ENCODE results near the gene NCOR1.
A peak's percentile ranks its signal among the peaks of the same experiment; 100 is the strongest.
"Not testable (repeated sequence)": the region's sequence is repeated elsewhere in the genome, so short reads cannot be mapped to it uniquely, and the experiment has no call there.

NCOR1 gene

GRCh38 chr17:16148596-16148995 is 66.7 kb downstream of the NCOR1 start:
- DNase-seq (ENCODE audit: low spot score) = no peak

- not testable (repeated sequence) for DNase-seq (ENCODE audit: low spot score)
Observed at GRCh38 chr17:16145319-16145890, 69.9 kb downstream of the NCOR1 start.

GRCh38 chr17:16141685-16142084 is 73.6 kb downstream of the NCOR1 start:
- no peak for DNase-seq (ENCODE audit: low spot score)

GRCh38 chr17:16140854-16141253 is 74.5 kb downstream of the NCOR1 start:
- no peak for DNase-seq (ENCODE audit: low spot score)

GRCh38 chr17:16135461-16135860 is 79.9 kb downstream of the NCOR1 start:
- no peak for DNase-seq (ENCODE audit: low spot score)

- DNase-seq (ENCODE audit: low spot score) = no peak
Observed at GRCh38 chr17:16131593-16131992, 83.7 kb downstream of the NCOR1 start.

GRCh38 chr17:16129441-16130205 is 85.7 kb downstream of the NCOR1 start:
- DNase-seq (ENCODE audit: low spot score) = no peak

GRCh38 chr17:16123531-16123930 is 91.8 kb downstream of the NCOR1 start:
- no peak for DNase-seq (ENCODE audit: low spot score)

GRCh38 chr17:16122697-16123434 is 92.5 kb downstream of the NCOR1 start:
- peak; percentile 44 for DNase-seq (ENCODE audit: low spot score)

GRCh38 chr17:16121915-16122314 is 93.4 kb downstream of the NCOR1 start:
- DNase-seq (ENCODE audit: low spot score) = no peak

GRCh38 chr17:16120937-16121336 is 94.4 kb downstream of the NCOR1 start:
- DNase-seq (ENCODE audit: low spot score) = no peak

- DNase-seq (ENCODE audit: low spot score) = no peak
Observed at GRCh38 chr17:16117149-16117548, 98.2 kb downstream of the NCOR1 start.

GRCh38 chr17:16115077-16115698 is 100.1 kb downstream of the NCOR1 start:
- DNase-seq (ENCODE audit: low spot score) = not testable (repeated sequence)

- no peak for DNase-seq (ENCODE audit: low spot score)
Observed at GRCh38 chr17:16108871-16109270, 106.5 kb downstream of the NCOR1 start.

GRCh38 chr17:16108386-16108785 is 106.9 kb downstream of the NCOR1 start:
- DNase-seq (ENCODE audit: low spot score) = no peak

GRCh38 chr17:16107165-16107770 is 108.1 kb downstream of the NCOR1 start:
- DNase-seq (ENCODE audit: low spot score) = no peak

- no peak for DNase-seq (ENCODE audit: low spot score)
Observed at GRCh38 chr17:16106161-16106891, 109.0 kb downstream of the NCOR1 start.

GRCh38 chr17:16104189-16104588 is 111.1 kb downstream of the NCOR1 start:
- DNase-seq (ENCODE audit: low spot score) = no peak

GRCh38 chr17:16101440-16101839 is 113.9 kb downstream of the NCOR1 start:
- no peak for DNase-seq (ENCODE audit: low spot score)

- DNase-seq (ENCODE audit: low spot score) = no peak
Observed at GRCh38 chr17:16100737-16101400, 114.5 kb downstream of the NCOR1 start.

GRCh38 chr17:16091773-16092172 is 123.6 kb downstream of the NCOR1 start:
- DNase-seq (ENCODE audit: low spot score) = no peak

Data from kidney tubule cell (primary cell).